Activated naive CD8-positive, alpha-beta T cell (primary cell): ENCODE results near the gene ARHGEF4.

ENCODE experiments used
- H3K27ac Mint-ChIP-seq: one replicate; pipeline ENCODE4 v1.8.0; 2021; ENCODE audit warnings: mixed read lengths
- H3K27me3 Mint-ChIP-seq: one replicate; pipeline ENCODE4 v1.8.0; 2021; ENCODE audit warnings: mixed read lengths
- H3K36me3 Mint-ChIP-seq: one replicate; pipeline ENCODE4 v1.8.0; 2021; ENCODE audit warnings: mixed read lengths
- H3K4me1 Mint-ChIP-seq: one replicate; pipeline ENCODE4 v1.8.0; 2021; ENCODE audit warnings: low read depth, mixed read lengths
- H3K4me3 Mint-ChIP-seq: one replicate; pipeline ENCODE4 v1.8.0; 2021; ENCODE audit warnings: mild to moderate bottlenecking, mixed read lengths
- H3K9me3 Mint-ChIP-seq: one replicate; pipeline ENCODE4 v1.8.0; 2021; ENCODE audit warnings: low read depth, mixed read lengths

The ARHGEF4 gene

DNA sequence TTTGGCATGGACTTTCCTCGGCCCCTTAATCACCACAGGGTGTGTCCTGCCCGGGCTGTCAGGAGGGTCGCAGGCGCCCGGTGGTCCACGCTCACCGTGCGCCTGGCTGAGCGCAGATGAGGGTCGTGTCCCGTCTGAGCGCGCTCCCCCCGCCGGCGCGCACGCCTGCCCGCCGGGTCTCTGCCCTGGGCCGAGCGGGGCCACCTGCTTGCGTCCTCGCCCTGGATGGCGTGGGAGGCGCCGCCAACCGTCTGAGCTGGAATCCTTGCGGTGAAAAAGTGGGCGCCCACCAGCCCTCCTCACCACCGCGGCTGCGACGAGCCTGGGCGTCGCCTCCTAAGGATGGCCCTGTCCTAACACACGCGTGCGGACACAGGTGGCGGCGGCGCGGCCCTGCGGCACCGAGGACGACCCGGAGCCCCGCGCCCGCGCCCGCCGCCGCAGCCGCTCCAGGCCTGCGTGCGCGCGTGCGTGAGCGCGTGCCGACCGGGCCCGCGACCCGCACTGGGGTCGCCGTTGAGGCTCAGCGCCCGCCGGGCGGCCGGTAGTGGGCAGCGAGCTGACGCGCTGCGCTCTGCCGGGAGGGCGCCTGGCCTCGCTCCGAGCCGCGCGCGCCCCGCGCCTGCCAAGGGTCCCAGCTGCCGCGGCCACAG lies 126.6 kb downstream of the ARHGEF4 start:
- H3K27ac Mint-ChIP-seq, result no peak overlapping the region
- peak overlapping the region; percentile 46 for H3K4me3 Mint-ChIP-seq
- no peaks in the 10 kb centered on the region for H3K9me3 Mint-ChIP-seq
- peaks cover 33% of the 10 kb centered on the region for H3K27me3 Mint-ChIP-seq
- peaks cover 8% of the 10 kb centered on the region for H3K4me1 Mint-ChIP-seq
- no peaks in the 10 kb centered on the region for H3K36me3 Mint-ChIP-seq

DNA sequence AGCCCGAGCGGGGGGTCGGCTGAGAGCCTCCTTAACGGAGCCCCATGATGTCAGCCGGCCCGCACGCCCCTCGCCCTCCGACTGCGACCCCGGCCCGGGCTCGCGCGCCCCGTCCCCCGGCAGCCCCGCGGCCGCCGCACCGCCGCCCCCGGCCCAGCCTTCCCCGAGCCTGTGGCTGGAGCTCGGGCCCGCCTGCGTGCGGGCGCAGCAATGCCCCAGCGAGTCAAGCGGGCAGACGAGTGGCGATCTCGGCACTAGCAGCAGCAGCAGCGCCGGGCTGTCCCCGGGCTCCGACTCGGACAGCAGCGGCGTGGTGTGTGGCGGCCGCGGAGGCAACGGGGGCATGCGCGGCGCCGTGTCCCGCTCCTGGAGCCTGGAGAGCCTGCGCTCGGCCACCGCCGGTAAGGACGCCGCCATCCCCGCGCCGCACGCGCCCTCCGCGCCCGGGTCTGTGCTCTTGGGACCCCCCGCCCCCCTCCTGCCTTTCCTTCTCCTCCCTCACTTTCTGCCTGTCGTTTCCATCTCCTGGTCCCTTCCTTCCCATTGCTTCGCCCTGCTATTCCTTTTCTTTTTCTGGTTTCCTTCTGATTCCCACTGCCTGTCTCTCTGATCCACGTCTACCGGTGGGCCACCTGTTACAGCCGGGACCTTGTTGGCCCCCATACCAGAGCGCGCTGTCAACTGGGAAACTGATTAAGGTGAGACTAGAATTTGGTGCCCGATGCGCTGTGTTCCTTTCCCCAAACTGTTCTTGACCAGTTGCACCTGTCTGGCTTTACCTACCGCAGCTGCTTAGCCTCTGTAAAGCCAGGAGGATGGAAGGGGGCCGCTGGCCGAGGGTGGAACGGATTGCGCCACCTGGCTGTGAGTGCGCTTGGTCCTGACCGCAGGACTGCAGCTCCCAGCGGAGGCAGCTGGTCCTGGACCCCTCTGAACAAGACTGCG lies 127.4 kb downstream of the ARHGEF4 start:
- peak overlapping the region; percentile 89 for H3K4me3 Mint-ChIP-seq

DNA sequence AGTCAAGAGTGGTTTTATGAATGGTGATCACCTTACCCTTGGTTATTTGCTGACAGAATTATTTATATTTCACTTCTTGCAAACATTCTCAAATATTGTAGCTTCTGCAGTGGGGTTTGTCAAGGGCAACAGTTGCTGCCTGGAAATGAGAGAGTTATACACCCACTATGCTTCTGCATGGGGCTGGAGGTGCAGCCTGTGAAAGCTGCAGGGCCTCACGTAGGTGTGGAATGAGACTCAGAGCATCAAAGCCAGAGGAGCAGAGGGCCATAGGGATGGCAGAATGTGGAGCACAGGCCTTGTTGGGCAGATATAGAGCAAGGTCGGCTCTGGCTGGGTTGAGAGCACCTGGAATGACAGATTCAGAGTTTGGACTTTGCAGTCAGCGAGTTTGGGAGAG lies 128.2 kb downstream of the ARHGEF4 start:
- H3K4me3 Mint-ChIP-seq, result peak overlapping the region; percentile 89
- peaks cover 8% of the 10 kb centered on the region for H3K4me1 Mint-ChIP-seq
- no peaks in the 10 kb centered on the region for H3K9me3 Mint-ChIP-seq
- peaks cover 31% of the 10 kb centered on the region for H3K27me3 Mint-ChIP-seq
- H3K36me3 Mint-ChIP-seq, result no peaks in the 10 kb centered on the region
- H3K27ac Mint-ChIP-seq, result no peak overlapping the region

More for the DNA sequence above, 127.4 kb downstream of the ARHGEF4 start:
- Mint-ChIP-seq H3K9me3 (no peaks in the 10 kb centered on the region), H3K27ac (no peak overlapping the region), H3K36me3 (no peaks in the 10 kb centered on the region), H3K4me1 (peaks cover 8% of the 10 kb centered on the region), H3K27me3 (peaks cover 31% of the 10 kb centered on the region)

DNA sequence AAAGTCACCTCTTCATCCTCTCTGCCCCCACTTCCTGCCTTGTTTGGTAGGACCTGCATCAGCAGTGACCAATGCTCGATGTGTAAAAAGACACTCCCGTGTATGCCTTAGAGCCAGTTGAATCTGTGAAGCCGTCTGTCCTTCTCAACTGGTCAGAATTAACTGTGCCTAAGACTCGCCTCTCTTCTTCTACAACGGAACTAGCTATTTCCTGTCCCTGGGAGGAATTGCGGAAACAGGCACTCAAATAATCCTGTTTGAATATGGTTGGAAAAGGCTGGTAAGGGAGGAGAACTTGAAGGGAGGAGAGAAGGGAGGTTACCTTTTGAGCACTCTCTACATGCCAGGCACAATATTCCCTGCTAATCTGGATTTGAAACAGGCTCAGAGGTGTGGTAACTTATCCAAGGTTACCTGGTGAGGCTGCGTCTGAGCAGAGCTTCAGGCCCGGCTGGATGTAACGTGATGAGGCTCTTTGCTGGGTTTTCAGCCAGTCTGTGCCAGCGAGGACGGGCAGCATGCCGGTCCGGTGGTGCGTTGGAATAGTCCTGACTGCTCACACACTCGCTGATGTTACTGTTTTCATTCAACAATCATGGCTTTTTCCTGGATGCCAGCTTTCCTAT lies 129.5 kb downstream of the ARHGEF4 start:
- Mint-ChIP-seq H3K27ac (no peak overlapping the region), H3K4me3 (no peak overlapping the region), H3K36me3 (no peaks in the 10 kb centered on the region), H3K9me3 (no peaks in the 10 kb centered on the region), H3K4me1 (peaks cover 8% of the 10 kb centered on the region), H3K27me3 (peaks cover 28% of the 10 kb centered on the region)

DNA sequence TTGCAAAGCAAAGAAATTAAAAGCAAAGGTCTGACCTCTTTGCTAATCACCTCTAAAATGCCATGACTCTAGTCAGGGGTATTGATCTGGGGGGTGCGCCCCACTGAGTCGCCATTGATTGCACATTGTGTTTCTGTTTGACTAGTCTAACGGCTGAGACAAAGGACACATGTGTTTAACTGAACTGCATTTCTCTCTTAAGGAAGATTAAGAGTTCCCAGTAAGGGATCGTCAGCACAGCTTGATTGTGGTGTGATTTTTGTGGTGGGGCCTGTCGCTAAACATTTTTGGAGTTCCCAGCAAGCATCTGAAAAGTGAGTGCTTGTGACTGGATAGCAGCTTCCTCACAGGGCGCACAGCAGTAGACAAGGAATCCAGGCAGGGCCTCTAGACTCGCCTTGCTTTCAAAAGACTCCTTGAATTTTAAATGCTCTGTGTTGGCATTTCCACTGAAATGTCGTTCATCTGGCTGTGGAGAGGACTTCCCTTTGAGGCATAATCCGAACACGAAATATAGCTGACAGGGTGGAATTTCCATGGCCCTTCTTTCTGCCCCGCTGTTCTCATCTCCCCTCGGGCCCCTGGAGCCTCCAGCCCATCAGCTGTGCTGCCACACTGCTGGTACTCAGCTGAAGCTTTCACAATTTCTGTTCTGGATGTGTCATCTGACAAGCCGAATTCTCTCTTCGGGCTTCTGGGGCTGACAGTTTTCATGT lies 130.2 kb downstream of the ARHGEF4 start:
- Mint-ChIP-seq H3K27me3 (peaks cover 23% of the 10 kb centered on the region), H3K4me1 (peaks cover 8% of the 10 kb centered on the region), H3K36me3 (no peaks in the 10 kb centered on the region), H3K9me3 (no peaks in the 10 kb centered on the region), H3K27ac (no peak overlapping the region), H3K4me3 (no peak overlapping the region)

DNA sequence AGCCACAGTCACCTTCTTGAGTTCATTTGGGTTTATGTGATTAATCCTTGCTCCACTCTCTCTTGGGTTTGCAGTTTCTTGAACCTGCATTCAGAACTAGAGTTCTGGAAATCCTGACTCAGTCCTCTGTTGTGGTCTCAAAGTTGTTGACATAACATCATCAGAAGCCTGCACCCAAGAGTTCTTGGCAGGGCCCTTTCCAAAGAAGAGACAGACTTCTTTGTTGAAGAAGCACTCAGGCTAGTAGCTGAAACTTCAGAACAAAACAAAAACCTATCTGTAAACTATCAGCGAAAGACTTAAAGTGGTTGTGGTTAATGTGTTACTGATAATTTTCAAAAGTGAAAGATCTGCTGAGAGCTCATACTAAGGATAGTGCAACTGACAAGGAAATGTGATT lies 135.7 kb downstream of the ARHGEF4 start:
- no peaks in the 10 kb centered on the region for H3K27me3 Mint-ChIP-seq
- H3K4me3 Mint-ChIP-seq, result no peak overlapping the region
- peaks cover 4% of the 10 kb centered on the region for H3K4me1 Mint-ChIP-seq
- H3K27ac Mint-ChIP-seq, result no peak overlapping the region
- no peaks in the 10 kb centered on the region for H3K9me3 Mint-ChIP-seq
- no peaks in the 10 kb centered on the region for H3K36me3 Mint-ChIP-seq

DNA sequence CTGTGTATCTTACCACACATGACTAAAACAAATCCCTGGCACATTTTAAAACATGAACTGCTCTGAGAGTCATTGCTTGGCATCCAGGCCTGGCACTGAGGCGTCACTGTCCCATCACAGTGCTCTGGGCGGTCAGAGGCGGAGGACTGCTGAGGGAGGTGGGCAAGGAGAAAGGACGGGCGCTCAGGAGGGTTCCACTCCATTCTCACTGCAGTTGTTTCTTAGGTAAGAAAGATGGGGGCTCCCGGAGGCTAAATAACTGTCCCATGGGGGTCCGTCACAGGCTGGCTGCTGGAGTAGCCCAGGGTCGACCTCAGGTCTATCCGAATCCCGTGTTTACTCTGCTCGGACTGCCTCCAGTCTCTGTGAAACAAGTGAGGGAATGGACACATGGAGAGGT lies 139.0 kb downstream of the ARHGEF4 start:
- no peaks in the 10 kb centered on the region for H3K36me3 Mint-ChIP-seq
- H3K27ac Mint-ChIP-seq, result no peak overlapping the region
- H3K27me3 Mint-ChIP-seq, result no peaks in the 10 kb centered on the region
- H3K4me1 Mint-ChIP-seq, result peaks cover 4% of the 10 kb centered on the region
- no peaks in the 10 kb centered on the region for H3K9me3 Mint-ChIP-seq
- no peak overlapping the region for H3K4me3 Mint-ChIP-seq

DNA sequence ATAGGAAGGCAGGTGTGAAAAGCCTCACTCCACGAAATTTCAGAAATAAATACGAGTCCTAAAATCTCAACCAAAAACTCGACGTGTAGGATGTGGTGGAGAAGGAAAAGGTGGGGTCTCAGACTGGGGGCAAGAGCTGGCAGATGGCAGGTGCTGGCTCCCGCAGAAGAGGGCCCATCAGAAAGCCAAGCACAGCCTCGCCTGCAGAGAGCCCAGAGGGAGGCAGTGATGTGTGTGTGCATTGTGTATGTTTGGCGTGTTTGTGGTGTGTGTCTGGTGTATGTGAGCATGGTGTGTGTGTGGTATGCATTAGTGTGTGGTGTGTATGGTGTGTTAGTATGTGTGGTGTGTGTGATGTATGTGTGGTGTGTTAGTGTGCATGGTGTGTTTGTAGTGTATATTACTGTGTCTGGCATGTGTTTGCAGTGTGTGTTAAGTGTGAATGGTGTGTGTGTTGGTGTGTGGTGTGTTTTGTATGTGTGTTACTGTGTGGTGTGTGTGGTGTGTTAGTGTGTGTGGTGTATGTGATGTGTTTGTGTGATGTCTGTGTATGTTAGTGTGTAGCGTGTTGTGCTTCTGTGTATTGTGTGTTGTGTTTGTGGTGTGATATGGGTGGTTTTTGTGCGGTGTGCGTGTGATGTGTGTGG lies 140.0 kb downstream of the ARHGEF4 start:
- peaks cover 4% of the 10 kb centered on the region for H3K4me1 Mint-ChIP-seq
- no peaks in the 10 kb centered on the region for H3K9me3 Mint-ChIP-seq
- no peaks in the 10 kb centered on the region for H3K27me3 Mint-ChIP-seq
- H3K27ac Mint-ChIP-seq, result no peak overlapping the region
- no peaks in the 10 kb centered on the region for H3K36me3 Mint-ChIP-seq
- H3K4me3 Mint-ChIP-seq, result no peak overlapping the region

DNA sequence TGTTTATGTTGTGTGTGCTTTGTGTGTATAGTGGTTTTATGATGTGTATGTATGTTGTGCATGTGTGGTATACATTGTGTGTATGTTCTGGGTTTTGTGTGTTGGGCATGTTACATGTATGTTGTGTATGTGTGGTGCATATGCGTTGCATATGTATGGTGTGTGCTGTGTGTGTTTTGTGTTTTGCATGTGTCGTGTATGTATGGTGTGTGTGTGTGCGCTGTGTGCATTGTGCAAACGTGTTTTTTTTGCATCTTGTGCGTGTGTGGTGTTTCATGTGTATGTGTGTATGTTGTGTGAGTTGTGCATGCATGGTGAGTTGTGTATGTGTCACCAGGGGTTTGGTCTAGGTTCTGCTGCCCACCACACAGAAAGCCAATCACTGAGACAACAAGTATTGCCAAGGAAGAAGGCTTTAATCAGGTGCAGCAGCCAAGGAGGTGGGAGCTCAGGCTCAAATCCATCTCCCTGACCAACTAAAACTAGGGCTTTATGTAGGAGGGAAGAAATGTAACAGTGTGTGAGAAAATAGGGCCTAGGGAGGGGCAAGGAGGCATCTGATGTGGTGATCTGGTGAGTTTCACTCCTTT lies 140.8 kb downstream of the ARHGEF4 start:
- no peaks in the 10 kb centered on the region for H3K9me3 Mint-ChIP-seq
- H3K27ac Mint-ChIP-seq, result no peak overlapping the region
- H3K36me3 Mint-ChIP-seq, result no peaks in the 10 kb centered on the region
- no peaks in the 10 kb centered on the region for H3K27me3 Mint-ChIP-seq
- H3K4me1 Mint-ChIP-seq, result peaks cover 2% of the 10 kb centered on the region
- no peak overlapping the region for H3K4me3 Mint-ChIP-seq

DNA sequence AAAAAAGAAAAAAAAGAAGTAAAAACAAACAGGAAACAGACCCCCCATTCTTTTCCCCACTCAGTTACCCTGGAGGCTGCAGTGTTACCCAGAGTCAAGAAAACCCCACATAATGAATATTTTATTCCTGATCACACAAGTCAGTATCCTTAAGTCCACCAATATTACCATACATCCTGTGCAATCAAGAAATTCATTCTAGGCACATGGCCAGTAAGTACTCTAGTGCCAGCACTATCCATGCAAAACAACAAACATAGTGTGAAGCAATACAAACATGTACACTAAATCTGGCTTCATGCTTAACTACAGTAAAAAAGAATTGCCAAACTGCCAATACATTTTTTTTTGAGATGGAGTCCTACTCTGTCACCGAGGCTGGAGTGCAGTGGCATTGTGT lies 145.0 kb downstream of the ARHGEF4 start:
- Mint-ChIP-seq H3K9me3 (no peaks in the 10 kb centered on the region), H3K4me1 (peaks cover 7% of the 10 kb centered on the region), H3K27ac (no peak overlapping the region), H3K36me3 (no peaks in the 10 kb centered on the region), H3K27me3 (no peaks in the 10 kb centered on the region), H3K4me3 (no peak overlapping the region)

DNA sequence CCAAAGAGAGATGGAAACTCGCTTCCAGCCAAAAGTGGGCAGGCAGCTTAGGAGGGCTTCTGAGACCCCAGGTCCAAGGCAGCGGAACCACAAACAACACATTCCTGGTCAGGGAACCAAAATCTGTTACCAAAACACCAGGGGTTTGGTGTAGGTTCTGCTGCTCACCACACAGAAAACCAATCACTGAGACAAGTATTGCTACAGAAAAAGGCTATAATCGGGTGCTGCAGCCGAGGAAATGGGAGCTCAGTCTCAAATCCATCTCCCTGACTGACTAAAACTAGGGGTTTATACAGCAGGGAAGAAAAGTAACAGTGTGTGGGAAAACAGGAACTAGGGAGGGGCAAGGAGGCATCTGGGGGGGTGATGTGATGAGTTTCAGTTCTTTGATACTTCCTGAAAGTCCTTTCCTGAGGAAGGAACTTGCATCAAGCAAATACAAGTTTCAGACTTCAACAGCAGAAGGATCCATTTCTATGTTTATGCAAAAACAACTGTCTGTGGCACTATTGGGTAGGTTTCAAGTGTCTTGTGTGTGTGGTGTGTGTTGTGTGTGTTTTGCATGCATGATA lies 148.6 kb downstream of the ARHGEF4 start:
- Mint-ChIP-seq H3K36me3 (no peaks in the 10 kb centered on the region), H3K9me3 (no peaks in the 10 kb centered on the region), H3K4me1 (peaks cover 7% of the 10 kb centered on the region), H3K4me3 (no peak overlapping the region), H3K27ac (no peak overlapping the region), H3K27me3 (peaks cover 2% of the 10 kb centered on the region)

DNA sequence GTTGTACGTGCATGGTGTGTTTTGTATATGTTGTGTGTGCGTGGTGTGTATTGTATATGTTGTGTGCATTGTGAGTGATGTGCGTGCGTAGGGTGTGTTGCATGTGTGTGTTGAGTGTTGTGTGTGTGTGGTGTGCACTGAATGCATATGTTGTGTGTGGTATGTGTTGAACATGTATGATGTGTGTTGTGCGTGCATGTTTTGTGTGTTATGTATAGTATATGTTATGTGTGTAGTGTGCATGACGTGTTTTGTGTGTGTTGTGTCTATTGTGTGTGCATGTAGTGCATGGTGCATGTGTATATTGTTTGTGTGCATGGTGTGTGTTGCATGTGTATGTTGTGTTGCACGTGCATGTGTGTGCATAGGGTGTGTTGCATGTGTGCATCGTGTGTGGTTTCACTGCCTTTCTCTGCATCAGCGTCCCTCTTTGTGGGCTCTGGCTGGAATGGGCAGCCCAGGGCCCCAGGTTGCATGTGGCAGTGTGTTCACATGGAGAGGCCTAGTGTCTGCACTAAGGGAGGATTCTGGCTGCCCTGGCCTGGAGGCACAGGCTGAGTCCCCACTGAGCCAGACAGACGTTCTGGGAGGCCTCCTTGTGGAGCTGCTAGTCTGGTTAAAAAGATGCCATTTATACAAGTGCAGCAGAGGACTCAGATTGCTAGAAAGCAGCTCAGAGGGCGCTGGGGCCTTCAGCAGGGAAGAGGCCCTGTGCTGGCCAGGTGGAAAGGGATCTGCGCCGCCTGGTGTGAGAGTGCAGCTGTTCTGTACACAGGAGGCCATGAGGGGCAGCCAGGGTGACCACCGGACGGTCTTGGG lies 149.3 kb downstream of the ARHGEF4 start:
- Mint-ChIP-seq H3K27me3 (peaks cover 2% of the 10 kb centered on the region), H3K9me3 (no peaks in the 10 kb centered on the region), H3K27ac (no peak overlapping the region), H3K36me3 (peaks cover 3% of the 10 kb centered on the region), H3K4me1 (peaks cover 7% of the 10 kb centered on the region), H3K4me3 (no peak overlapping the region)

DNA sequence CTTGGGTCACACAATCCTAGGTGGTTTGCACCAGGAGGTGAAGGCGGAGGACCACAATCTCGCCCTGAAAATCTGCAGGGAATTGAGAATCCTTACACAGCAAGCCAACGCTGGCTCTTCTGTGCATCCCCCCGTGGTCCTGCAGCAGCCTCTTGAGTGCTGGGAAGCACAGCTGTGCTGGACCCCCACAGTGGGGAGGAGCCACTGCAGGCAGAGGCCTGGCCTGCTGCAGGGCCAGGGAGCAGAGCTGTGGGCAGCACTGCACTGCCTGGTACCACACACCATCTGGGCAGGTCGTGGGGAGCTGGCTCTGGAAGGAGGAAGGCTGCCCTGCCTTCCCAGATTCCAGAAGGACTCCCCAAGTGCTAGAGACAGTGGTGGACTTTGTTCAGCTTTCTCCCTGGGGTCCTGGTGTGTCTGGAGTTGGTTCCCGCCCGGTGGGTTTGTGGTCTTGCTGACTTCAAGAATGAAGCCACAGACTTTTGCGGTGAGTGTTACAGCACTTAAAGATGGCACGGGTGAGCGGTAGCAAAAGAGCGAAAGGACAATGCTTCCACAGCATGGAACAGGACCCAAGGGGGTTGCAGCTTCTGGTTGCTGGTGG lies 150.3 kb downstream of the ARHGEF4 start:
- Mint-ChIP-seq H3K27me3 (peaks cover 2% of the 10 kb centered on the region), H3K4me3 (no peak overlapping the region), H3K36me3 (peaks cover 3% of the 10 kb centered on the region), H3K9me3 (no peaks in the 10 kb centered on the region), H3K27ac (no peak overlapping the region), H3K4me1 (peaks cover 7% of the 10 kb centered on the region)
